Neural cell (in vitro differentiated cells): ENCODE data around the gene KLHL10. TPM values are rescaled to one million over a fixed set of nuclear protein-coding genes. Genes with fewer than 3 reads are reported as not detected.

Experiments
- H2AFZ ChIP-seq: fragments of 200-600, 300-800 bp; sonication (generic), shearing (Covaris generic); 2 replicates; pipeline ENCODE4 v1.6.0; 2014; ENCODE audit warnings: low read depth, mild to moderate bottlenecking, antibody characterized with exemption, low read length, moderate library complexity
- H3F3A ChIP-seq: fragments of 200-600 bp; shearing (Covaris generic); 2 replicates; pipeline ENCODE4 v1.6.1; 2016; ENCODE audit warnings: mild to moderate bottlenecking, moderate library complexity, mixed read lengths, antibody characterized with exemption, low read length; ENCODE audit not compliant: insufficient read depth, poor library complexity, severe bottlenecking
- H3K27ac ChIP-seq: fragments of 200-600, 300-800 bp; sonication (generic), shearing (Covaris generic); 2 replicates; pipeline ENCODE4 v1.5.1; 2014; ENCODE audit warnings: mild to moderate bottlenecking, low read length, moderate library complexity
- H3K27me3 ChIP-seq: fragments of 300-800, 200-600 bp; sonication (generic), shearing (Covaris generic); 2 replicates; pipeline ENCODE4 v1.6.0; 2014; ENCODE audit warnings: mild to moderate bottlenecking, low read depth, low read length, moderate library complexity; ENCODE audit not compliant: insufficient read depth
- H3K36me3 ChIP-seq: fragments of 300-800, 200-600 bp; sonication (generic), shearing (Covaris generic); 2 replicates; pipeline ENCODE4 v1.5.1; 2014; ENCODE audit warnings: mild to moderate bottlenecking, antibody characterized with exemption, low read length, moderate library complexity; ENCODE audit not compliant: insufficient read depth
- H3K4me2 ChIP-seq: fragments of 300-800, 200-600 bp; sonication (generic), shearing (Covaris generic); 2 replicates; pipeline ENCODE4 v1.6.0; 2014; ENCODE audit warnings: mild to moderate bottlenecking, low read length
- H3K4me3 ChIP-seq: fragments of 300-800, 200-600 bp; sonication (generic), shearing (Covaris generic); 2 replicates; pipeline ENCODE4 v1.5.1; 2014; ENCODE audit warnings: mild to moderate bottlenecking, low read length, moderate library complexity
- H3K79me2 ChIP-seq: fragments of 200-600 bp; shearing (Covaris generic); replicated peaks from 2 replicates; pipeline ENCODE4 v1.6.0; 2014; ENCODE audit warnings: mild to moderate bottlenecking, low read length, moderate library complexity; ENCODE audit not compliant: insufficient read depth
- H3K9ac ChIP-seq: fragments of 300-800, 200-600 bp; sonication (generic), shearing (Covaris generic); 2 replicates; pipeline ENCODE4 v1.6.1; 2016; ENCODE audit warnings: mild to moderate bottlenecking, low read length, mixed read lengths
- H3K9me2 ChIP-seq: fragments of 200-600 bp; shearing (Covaris generic); 2 replicates; pipeline ENCODE4 v1.6.1; 2016; ENCODE audit warnings: mild to moderate bottlenecking, low read length, mixed read lengths; ENCODE audit not compliant: insufficient read depth
- H3K9me3 ChIP-seq: fragments of 200-600, 300-800 bp; sonication (generic), shearing (Covaris generic); 2 replicates; pipeline ENCODE4 v1.6.1; 2016; ENCODE audit warnings: mild to moderate bottlenecking, mixed run types, low read length, moderate library complexity, mixed read lengths
- H4K20me1 ChIP-seq: fragments of 200-600 bp; shearing (Covaris generic); 2 replicates; pipeline ENCODE4 v1.6.1; 2016; ENCODE audit warnings: mild to moderate bottlenecking, mixed run types; ENCODE audit not compliant: insufficient read depth
- CTCF ChIP-seq: fragments of 450-650 bp; IDR thresholded peaks from 2 replicates; pipeline ENCODE4 v1.5.1; 2014; ENCODE audit warnings: antibody characterized with exemption, mild to moderate bottlenecking, moderate library complexity; ENCODE audit not compliant: poor library complexity, severe bottlenecking
- EP300 ChIP-seq: fragments of 450-650 bp; conservative IDR thresholded peaks from 2 replicates; pipeline ENCODE4 v1.6.1; 2014; ENCODE audit warnings: antibody characterized with exemption, mild to moderate bottlenecking, moderate library complexity; ENCODE audit not compliant: poor library complexity, severe bottlenecking
- EZH2 ChIP-seq: fragments of 200-600, 300-800 bp; shearing (Covaris generic), sonication (generic); IDR thresholded peaks from 2 replicates; pipeline ENCODE4 v1.6.1; 2014; ENCODE audit warnings: antibody characterized with exemption, low read length, borderline replicate concordance, mild to moderate bottlenecking; ENCODE audit not compliant: insufficient read depth, poor library complexity, severe bottlenecking
- MXI1 ChIP-seq: fragments of 450-650 bp; conservative IDR thresholded peaks from 2 replicates; pipeline ENCODE4 v1.6.1; 2014; ENCODE audit warnings: antibody characterized with exemption, mild to moderate bottlenecking; ENCODE audit not compliant: poor library complexity, severe bottlenecking
- POLR2AphosphoS5 ChIP-seq: IDR thresholded peaks from 2 replicates; pipeline ENCODE4 v1.6.1; 2012
- RAD21 ChIP-seq: fragments of 450-650 bp; conservative IDR thresholded peaks from 2 replicates; pipeline ENCODE4 v1.6.1; 2014; ENCODE audit warnings: antibody characterized with exemption, mild to moderate bottlenecking, moderate library complexity
- REST ChIP-seq: IDR thresholded peaks from 2 replicates; pipeline ENCODE4 v1.6.1; 2012; ENCODE audit warnings: borderline replicate concordance
- SMC3 ChIP-seq: fragments of 450-650 bp; conservative IDR thresholded peaks from 2 replicates; pipeline ENCODE4 v1.6.1; 2014; ENCODE audit warnings: antibody characterized with exemption, mild to moderate bottlenecking, moderate library complexity; ENCODE audit not compliant: poor library complexity
- TAF1 ChIP-seq: IDR thresholded peaks from 2 replicates; pipeline ENCODE4 v1.6.1; 2012; ENCODE audit warnings: low read depth
- polyA plus RNA-seq: library from polyadenylated mRNA; depleted of rRNA; stranded (reverse); fragments of >200 nt; gene quantifications from 2 replicates; pipeline ENCODE4 v1.2.3, GENCODE V29; 2014

The KLHL10 gene
- polyA plus RNA-seq, 1 donor from 2014 or later: not detected

- Histone ChIP-seq H3K36me3 (no peaks in the 10 kb centered on the region), H3K9me3 (no peaks in the 10 kb centered on the region), H3K4me2 (no peak overlapping the region), H3K27me3 (no peaks in the 10 kb centered on the region), H3K9me2 (no peaks in the 10 kb centered on the region), H3K27ac (no peak overlapping the region), H3K9ac (no peak overlapping the region), H3K79me2 (no peaks in the 10 kb centered on the region), H4K20me1 (no peaks in the 10 kb centered on the region), H3F3A (no peaks in the 10 kb centered on the region), H2AFZ (no peak overlapping the region), H3K4me3 (no peak overlapping the region)
- TF ChIP-seq CTCF: peak; percentile 32
- no peak for TF ChIP-seq MXI1
- peak; percentile 33 for TF ChIP-seq RAD21
Observed at GRCh38 chr17:41885733-41886132, 48.1 kb downstream of the KLHL10 start.

- H3K9me3 ChIP-seq: no peaks in the 10 kb centered on the region
- no peaks in the 10 kb centered on the region for H3K79me2 ChIP-seq
- no peaks in the 10 kb centered on the region for H3K9me2 ChIP-seq
- H3K4me2 ChIP-seq: no peak overlapping the region
- H3K27me3 ChIP-seq: no peaks in the 10 kb centered on the region
- H3K9ac ChIP-seq: no peak overlapping the region
- TF ChIP-seq CTCF (no peak), EZH2 (no peak), MXI1 (no peak), SMC3 (no peak), REST (no peak), RAD21 (no peak), POLR2AphosphoS5 (no peak), TAF1 (no peak), EP300 (no peak)
- no peaks in the 10 kb centered on the region for H3F3A ChIP-seq
- no peak overlapping the region for H3K27ac ChIP-seq
- H3K4me3 ChIP-seq: no peak overlapping the region
- no peaks in the 10 kb centered on the region for H3K36me3 ChIP-seq
- H2AFZ ChIP-seq: no peak overlapping the region
- H4K20me1 ChIP-seq: no peaks in the 10 kb centered on the region
Observed at GRCh38 chr17:41888332-41888965, 50.8 kb downstream of the KLHL10 start.
